ENCODE data around the gene ARID1B.

ARID1B gene

DNA sequence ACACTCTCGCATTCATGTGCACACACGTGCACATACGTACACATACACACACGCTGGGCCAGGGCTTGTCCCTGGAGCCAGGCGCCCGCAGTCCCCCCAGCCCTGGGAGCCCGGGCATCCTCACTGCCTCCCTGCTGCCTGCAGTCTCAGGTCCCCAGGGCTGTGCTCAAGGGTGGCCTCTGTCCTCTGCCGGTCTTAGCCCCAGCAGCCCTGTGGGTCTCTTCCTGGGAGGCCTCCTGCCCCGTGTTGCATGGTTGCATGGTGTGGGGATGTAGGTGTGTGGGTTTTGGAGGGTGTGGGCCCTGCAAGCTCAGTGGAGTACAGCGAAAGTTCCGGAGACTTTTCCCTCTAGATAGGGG lies 444.6 kb downstream of the ARID1B start:
- DNase-seq = no peak

DNA sequence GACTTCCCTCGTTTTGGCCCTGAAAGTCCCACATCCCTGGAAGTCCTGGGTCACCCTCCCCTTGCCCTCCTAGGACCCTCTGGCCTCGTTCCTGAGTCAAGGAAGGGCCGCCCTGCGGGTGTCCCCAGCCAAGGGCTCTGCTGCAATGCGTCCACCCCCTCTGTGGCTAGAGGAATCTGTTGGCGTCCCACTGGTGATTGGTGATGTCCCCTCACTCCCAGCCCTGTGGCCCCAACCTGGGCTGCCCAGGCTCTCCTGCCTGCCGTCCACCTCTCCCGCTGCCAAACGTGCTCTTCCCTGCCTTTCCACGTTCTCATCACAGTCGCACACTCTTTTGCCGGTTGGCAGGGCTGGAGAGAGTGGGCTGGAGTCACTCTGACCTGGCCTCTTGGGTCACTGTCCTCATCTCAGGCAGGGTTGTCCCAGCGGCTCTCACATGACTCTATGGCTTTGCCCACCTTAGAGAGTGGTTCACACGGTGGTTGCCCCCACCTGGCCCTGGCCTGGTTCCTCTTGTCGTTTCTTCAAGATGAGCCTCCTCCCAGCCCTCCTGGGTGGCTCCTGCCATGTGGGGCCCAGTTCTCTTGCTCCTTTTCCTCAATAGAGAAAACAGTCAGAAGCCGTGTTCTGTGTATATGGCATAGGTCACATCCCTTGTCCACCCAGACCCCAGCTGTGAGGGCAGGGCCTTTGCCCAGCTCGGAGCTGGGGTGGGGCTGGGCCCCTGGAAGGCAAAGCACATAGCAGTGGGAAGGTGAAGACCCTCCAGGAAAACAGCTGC lies 445.2 kb downstream of the ARID1B start:
- no peak for DNase-seq

DNA sequence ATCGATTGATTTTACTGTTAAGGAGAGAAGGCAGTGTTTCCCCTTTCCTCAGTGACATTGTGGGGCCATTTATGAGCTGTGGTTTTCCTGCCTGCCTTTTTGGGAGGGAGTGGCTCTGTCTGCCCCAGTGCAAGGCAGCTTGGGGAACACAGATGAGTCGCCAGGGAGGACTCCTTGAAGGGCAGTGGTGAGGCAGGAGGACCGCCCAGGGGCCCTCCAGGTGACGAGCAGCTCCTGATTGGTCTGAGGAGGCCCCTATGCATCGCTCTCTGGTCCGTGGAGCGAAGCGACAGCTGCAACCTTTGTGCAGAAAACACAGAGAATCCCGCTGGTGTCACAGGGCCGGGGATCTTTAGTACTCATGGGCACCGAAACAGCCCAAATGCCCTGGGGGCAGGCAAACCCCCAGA lies 445.8 kb downstream of the ARID1B start:
- DNase-seq = no peak

DNA sequence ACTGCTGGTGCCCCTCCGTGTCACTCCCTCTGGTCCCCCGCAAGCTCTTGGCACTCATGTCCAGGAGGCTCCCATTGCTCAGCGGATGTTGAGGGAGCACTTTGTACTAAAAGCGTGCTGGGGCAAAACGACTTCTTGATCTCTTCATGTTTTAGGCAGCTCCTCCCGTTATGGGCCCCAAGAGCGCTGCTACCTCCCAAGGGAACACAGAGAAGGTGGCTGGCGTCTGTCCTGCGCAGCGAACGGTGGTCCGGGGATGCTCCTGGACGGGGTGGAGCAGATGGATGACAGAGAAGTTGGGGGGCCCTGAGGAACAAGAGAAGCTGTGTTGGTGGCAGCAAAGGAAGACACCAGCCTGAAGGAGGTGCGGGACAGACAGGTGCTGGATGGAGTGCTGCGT lies 446.3 kb downstream of the ARID1B start:
- no peak for DNase-seq

GRCh38 chr6:157224178-157224950 lies 447.2 kb downstream of the ARID1B start:
- no peak for DNase-seq

DNA sequence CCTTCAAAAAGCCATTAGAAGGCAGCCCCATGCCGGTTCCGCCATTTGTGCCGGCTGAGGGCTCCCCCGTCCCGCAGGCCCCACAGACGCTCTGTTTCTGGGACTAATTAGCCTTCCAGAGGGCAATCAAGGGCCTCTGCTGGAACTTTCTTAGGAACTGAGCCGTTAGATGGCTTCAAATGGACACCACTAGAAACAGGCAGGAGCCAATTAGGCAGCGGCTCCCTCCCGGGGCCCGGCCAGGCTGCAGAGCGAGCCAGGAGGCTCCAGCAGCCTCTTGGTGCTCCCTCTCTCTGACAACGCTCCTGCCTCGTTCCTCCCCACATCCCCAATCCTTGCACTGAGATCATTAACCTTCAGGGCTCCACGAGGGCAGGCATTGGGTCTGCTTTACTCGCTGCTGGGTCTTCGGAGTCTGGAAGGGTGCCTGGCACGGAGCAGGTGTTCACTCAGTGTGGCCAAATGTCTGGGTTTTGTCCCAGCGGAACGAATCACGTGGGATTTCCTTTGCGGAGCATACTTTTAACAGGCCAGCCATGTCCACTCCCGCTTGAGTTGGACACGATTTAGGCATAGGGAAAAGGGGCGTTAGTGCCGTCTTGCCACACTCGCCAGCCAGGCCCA lies 447.9 kb downstream of the ARID1B start:
- no peak for DNase-seq

- no peak for DNase-seq
Observed at GRCh38 chr6:157225575-157225995, 448.4 kb downstream of the ARID1B start.

GRCh38 chr6:157226026-157226625 lies 448.9 kb downstream of the ARID1B start:
- DNase-seq = no peak

GRCh38 chr6:157226761-157227160 lies 449.6 kb downstream of the ARID1B start:
- DNase-seq = no peak

GRCh38 chr6:157227202-157228166 lies 450.3 kb downstream of the ARID1B start:
- no peak for DNase-seq

DNA sequence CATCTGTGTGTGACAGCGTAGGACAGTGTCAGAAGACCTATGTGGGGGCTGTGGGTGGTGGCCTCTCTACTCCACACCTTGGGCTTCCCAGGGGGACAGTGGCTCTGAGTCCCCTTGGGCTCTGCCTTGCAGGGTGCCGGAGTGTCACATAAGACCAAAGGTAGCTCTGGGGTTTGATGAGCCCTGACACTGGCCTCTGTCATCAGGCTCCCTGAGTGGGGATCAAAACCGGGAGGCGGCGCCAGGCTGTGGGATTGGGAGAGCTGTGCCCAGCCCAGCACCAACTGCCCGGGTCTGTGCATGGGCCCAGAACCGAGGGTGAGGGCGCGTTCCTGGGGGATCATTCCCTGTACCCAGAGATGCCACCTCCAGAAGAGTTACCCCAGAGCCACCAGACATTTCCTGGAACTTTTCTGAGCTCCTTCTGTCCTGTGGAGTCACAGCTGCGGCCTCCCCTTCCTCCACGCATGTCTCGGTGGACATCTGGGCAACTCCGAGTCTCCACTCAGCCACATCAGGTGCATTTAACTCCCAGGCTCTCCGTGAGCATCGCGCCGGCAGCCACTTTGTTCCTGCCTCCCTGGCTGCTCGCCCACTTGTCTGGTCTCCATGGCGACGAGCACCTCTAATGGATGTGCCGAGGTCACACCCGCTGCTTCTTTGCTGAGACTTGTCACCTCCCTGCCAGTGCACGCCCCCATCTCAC lies 451.4 kb downstream of the ARID1B start:
- DNase-seq = no peak

DNA sequence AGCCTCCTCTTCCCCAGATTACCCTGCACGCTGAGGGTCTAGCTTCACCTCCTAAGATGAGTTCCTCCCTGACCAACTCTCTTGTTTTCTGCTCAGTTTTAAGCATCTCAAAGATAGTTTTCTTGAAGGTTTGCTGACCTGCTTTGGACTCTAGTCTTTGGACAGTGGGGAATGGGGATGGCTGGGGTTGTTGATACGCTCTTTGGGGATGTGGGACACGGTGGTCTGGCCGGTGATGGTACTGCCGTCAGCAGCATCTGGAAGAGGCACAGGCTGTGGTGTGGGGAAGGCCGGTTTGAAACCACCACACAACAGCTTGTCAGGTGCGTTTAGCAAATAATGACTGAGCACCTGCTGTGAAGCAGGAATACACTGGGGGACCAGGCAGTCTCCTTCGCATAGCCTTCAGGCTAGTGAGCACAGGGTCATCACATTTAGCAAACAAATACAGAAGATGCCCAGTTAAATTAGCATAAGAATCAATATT lies 452.0 kb downstream of the ARID1B start:
- DNase-seq = no peak

GRCh38 chr6:157229713-157230112 lies 452.5 kb downstream of the ARID1B start:
- DNase-seq = no peak

DNA sequence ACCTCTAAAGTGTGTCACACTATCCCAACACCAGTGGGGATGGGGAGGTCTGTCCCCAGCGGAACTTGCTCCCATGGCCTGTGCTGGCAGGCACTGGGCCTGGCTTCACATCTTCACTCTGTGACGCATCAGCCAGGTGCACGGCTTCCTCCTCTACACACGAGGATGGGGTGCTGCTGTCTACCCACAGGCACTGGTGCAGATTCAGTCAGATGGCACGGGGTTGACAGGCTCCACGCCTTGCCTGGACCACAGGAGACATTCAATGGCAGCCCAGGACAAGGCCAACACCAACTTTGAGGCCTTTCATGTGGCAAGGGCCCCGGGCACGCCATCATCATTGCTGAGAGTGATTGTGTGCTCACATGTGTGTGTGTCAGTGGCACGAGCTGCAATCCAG lies 453.7 kb downstream of the ARID1B start:
- no peak for DNase-seq

DNA sequence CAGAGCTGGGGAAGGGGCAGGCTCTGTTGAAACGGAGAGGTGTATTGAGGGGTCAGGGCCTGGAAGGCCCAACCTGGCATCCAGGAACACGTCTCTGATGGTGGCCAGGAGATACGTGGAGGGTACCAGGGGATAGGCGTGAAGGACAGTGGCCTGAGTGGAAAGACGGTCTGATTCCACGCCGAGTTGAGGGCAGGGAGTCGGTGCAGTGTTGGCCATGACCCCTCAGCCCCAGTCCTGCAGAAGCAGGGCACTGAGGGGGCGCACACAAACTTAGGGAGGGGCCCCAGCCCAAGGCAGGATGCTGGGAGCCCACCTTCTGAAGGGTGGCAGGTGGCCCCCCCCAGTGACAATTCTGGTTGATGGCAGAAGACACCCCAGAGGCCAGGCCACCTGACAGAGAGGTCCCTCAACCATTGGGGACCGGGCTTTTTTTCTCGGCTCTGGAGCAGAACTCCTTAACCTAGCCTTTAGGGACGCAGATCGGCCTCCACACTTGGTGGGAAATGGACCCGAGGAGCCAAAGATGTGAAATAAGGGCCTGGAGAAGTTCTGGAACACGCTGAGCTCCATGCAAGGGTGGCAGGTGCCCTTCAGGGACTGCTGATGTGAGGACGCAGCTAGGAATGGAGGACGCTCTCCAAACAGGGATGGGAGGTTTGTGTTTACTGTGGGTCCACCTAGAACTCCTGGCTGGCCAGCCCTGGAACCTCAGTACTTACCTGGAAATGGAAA lies 455.1 kb downstream of the ARID1B start:
- no peak for DNase-seq

GRCh38 chr6:157233156-157233555 lies 456.0 kb downstream of the ARID1B start:
- no peak for DNase-seq

- no peak for DNase-seq
Observed at GRCh38 chr6:157233686-157234085, 456.5 kb downstream of the ARID1B start.

DNA sequence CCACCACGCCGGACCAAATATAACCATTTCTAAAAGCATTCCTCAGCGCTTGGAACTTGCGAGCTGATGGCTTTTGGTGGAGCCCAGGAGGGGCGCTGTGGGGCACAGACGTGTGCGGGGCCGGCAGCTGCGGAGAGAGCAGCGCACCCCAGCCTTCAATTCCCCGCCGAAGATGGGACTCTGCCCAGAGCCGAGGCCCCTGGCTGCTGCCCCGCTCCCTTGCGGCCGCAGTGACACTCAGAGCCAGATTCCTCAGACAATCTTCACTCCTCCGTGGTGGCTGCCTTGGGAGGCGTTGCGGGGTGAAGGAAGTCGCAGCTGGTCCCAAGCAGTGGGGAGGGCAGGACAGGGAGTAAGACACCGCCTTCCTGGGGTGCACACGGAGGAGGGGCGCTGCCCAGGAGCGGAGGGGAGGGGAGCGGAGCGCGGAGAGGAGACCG lies 458.4 kb downstream of the ARID1B start:
- DNase-seq = no peak

DNA sequence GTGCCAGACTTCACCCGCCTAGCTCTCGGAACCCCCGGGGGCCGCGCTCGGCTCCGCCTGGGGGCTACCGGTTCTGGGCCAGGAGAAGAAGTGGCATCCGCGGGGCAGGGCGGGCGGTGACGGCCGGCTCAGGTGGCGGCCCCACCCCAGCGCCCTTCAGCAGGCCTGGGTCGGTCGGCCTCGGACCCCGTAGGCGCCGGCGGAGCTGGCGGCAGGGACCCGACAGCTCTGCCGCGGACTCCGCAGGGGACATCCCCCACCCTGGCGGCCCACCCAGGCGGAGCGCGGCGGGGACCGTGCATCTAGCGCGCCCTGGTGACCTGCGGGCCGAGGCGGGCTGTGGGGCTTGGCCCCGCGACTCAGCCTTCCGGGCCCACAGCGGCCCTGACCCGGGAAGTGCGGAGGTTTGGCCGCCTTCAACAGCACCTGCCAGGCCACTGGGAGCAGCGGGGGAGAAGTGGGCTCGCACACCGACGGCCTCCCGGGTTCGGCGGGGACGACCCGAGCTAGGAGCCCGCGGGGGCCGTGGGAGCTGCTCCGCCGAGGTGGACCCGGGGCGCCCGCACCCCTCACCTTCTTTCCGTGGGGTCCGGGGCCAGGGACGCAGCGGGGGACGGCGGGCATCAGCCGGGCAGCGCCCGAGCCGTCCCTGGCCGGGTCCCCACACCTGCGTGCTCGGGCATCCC lies 459.0 kb downstream of the ARID1B start:
- DNase-seq = no peak

GRCh38 chr6:157238346-157238745 lies 461.2 kb downstream of the ARID1B start:
- DNase-seq = no peak
